ENCODE measurements around the gene GNS.

The GNS gene

DNA sequence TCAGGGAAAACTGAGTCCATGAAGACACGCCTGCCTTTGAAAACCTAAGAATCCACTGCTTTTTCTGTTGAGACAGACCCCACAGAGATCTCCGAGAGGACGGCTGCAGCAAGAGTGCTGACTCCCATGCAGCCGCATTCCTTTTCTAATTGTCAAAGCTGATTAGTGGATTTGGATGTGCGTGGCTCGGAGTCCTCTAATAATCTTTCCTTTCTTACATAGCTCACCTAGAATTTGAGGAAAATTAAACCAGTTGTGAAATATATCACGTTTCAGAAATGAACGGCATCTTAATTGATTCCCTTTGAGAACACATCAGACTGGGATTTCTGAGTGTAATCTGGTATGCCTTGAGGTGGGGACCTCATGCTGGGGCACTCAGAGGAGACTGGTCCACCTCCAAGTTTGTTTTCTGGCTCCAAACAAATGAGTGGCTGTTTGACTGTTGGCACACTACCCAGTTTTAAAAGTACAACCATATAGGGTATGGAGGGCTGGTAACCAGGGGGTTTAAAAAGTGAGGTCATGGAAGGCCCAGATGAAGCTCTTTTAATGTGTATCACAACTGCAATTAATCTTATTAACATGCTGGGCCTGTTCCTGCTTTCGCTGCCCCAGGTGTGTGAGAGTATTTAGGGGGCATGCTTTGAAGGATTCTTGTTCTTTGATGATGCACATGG is 85.6 kb downstream of the GNS start:
- DNase-seq, result no peak
- peaks cover 95% of the 10 kb centered on the region for H3K4me1 Mint-ChIP-seq
- H3K4me3 Mint-ChIP-seq, result peak overlapping the region; percentile 37
- H3K9me3 Mint-ChIP-seq, result no peaks in the 10 kb centered on the region
- peak overlapping the region; percentile 86 for H3K27ac Mint-ChIP-seq
- no peaks in the 10 kb centered on the region for H3K27me3 Mint-ChIP-seq
- H3K36me3 Mint-ChIP-seq (ENCODE audit: low read depth), result peaks cover 2% of the 10 kb centered on the region
- no peak for ATAC-seq

DNA sequence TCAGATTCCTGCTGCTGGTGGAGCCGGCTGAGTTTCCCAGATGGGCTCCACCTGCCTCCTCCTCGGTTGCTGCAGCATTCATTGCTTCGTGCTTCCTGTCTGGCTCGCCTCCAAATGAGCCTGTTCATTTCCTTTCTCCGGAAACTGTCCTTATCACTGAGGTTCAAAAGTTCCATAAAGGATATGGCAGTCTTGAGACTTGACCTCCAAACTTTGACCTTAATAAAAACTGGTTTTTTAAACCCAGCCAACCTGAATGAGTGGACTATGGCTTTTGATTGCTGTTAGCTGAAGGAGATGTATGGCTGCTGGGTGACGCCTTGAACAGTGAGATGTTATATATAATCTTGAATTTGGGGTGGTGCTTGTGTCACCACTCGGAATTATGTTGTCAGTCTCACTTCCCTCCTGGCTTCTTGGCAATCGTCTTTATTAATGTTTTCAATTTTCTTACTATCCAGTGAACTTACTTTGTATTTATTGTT is 86.2 kb downstream of the GNS start:
- no peaks in the 10 kb centered on the region for H3K27me3 Mint-ChIP-seq
- H3K9me3 Mint-ChIP-seq, result no peaks in the 10 kb centered on the region
- peaks cover 2% of the 10 kb centered on the region for H3K36me3 Mint-ChIP-seq (ENCODE audit: low read depth)
- H3K4me3 Mint-ChIP-seq, result peak overlapping the region; percentile 37
- DNase-seq (peak; percentile 47), ATAC-seq (no peak)
- peaks cover 93% of the 10 kb centered on the region for H3K4me1 Mint-ChIP-seq
- H3K27ac Mint-ChIP-seq, result peak overlapping the region; percentile 86

DNA sequence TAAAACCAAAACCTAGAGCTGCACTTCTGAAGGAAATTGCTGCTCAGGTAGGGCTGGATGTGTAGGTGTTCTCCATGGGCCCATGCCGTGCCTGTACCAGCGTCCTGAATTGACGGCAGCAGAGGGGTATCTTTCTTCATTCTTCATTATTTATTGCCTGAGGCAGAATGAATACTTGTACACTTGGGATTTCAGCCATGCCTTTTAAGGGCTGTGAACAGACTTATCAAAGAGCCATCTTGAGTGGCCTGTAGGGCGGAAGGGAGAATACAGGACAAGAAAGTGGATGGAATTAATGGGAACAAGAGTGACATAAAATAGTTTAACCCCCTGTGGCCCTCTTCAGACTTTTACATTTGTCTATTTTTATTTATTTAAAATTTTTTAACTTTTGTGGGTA is 87.5 kb downstream of the GNS start:
- Mint-ChIP-seq H3K4me1 (peaks cover 93% of the 10 kb centered on the region), H3K27me3 (no peaks in the 10 kb centered on the region), H3K4me3 (peak overlapping the region; percentile 17), H3K36me3 (ENCODE audit: low read depth) (peaks cover 2% of the 10 kb centered on the region), H3K9me3 (no peaks in the 10 kb centered on the region), H3K27ac (peak overlapping the region; percentile 97)
- DNase-seq (no peak), ATAC-seq (no peak)

DNA sequence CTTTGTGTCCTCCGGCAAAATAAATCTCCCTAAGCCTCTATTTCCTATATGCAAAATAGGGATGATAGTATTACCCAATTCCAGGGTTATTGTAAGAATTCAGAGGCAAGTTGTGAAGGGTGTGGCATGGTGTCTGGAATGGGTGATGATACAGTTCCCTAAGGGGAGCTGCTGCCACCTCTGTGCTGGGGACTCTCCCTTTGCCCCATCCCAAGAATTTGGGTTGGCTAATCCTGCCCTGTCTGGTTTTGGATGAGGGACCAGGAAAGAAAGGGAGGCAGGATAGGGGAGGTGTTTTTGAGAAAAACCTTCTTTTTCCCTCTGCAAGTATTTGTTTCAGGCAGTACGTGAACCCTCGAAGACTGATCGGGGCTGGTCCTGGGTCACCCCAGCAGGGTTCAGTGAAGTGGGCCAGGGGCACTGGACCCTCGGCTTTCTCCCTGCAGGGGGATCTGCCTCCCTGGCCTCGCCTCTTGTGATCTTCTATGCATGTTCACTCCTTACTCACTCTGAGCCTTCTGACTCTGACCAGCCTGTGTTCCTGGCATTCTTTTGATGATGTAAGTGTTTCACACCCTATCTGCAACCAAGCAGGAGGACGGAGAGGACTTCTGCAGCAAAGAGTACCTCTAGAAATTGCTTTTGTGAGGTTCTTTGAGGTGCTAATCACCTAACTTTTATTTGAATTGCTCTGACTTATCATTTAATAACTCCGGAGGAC is 88.1 kb downstream of the GNS start:
- Mint-ChIP-seq H3K36me3 (ENCODE audit: low read depth) (peaks cover 2% of the 10 kb centered on the region), H3K4me1 (peaks cover 93% of the 10 kb centered on the region), H3K9me3 (no peaks in the 10 kb centered on the region), H3K27me3 (no peaks in the 10 kb centered on the region), H3K4me3 (peak overlapping the region; percentile 85), H3K27ac (peak overlapping the region; percentile 97)
- no peak for DNase-seq
- ATAC-seq, result peak; percentile 72

DNA sequence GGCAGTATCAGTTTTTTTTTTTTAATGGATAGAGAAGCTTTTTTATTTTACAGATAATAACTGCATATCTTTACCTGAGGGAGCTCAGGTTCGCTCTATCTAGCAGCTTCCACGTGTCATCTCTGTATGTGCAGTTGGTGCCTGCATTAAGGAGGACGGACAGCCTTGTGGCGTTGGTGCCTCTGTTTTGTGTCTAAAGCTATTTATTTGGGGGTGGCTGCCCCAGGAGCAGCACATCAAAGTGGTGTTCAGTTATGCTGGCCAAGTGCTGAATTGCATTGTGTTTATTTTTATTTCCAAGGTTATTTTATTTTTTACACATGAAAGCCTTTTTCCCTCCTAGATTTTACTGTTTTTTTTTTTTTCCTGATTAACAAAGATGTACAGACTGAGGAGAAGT is 89.2 kb downstream of the GNS start:
- no peak for ATAC-seq
- Mint-ChIP-seq H3K4me3 (peak overlapping the region; percentile 85), H3K4me1 (peaks cover 93% of the 10 kb centered on the region)

DNA sequence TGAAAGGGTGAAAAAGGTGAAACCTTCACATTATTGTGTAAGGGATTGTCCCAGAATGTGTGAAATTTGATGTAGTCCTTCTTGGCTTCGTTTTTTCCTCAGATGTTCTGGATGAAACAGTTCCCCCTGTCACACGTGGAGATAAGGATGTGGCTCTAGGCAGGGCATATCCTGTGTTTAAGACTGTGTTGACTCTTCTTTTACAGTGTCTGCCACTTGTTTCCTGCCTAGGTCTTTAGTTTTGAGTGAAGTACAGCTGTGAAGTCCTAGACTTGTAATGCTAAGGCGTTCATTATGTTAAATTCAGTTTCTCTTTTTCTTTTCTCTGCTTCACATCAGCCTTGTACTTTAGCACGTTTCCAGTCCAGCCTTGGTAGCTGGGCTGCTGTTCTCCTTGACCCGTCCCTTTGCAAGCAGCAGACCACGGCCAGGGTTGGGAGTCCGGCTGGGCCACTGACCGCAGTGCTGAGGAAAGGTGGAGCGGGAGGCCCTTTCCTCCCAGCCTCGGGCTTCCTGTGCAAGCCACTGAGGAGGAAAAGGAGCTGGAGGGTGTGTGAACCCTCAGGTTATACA is 89.8 kb downstream of the GNS start:
- H3K36me3 Mint-ChIP-seq (ENCODE audit: low read depth), result peaks cover 2% of the 10 kb centered on the region
- no peaks in the 10 kb centered on the region for H3K27me3 Mint-ChIP-seq
- no peaks in the 10 kb centered on the region for H3K9me3 Mint-ChIP-seq
- H3K27ac Mint-ChIP-seq, result peak overlapping the region; percentile 97
- H3K4me3 Mint-ChIP-seq, result peak overlapping the region; percentile 85
- peak; percentile 76 for ATAC-seq
- H3K4me1 Mint-ChIP-seq, result peaks cover 93% of the 10 kb centered on the region
- no peak for DNase-seq

More for the DNA sequence above, 89.2 kb downstream of the GNS start:
- Mint-ChIP-seq H3K36me3 (ENCODE audit: low read depth) (peaks cover 2% of the 10 kb centered on the region), H3K9me3 (no peaks in the 10 kb centered on the region), H3K27me3 (no peaks in the 10 kb centered on the region), H3K27ac (peak overlapping the region; percentile 97)
- no peak for DNase-seq

DNA sequence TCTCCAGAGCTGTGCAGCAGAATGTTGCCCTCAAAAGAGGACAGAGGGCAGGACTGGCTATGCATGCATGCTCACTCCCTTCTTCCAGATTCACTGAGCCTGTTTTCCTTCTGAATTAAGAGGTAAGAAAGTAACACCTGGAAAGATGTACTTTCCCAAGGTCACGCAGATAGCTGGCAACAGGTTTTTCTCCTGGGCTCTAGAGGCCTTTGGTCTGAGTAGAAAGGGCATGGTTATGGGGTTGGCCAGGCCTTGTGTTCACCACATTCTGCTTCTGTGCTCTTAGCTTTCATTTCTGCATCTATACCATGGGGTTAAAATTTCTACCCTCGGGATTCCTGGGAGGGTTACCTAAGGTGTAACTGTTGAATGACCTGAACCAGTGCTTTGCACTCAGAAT is 91.4 kb downstream of the GNS start:
- Mint-ChIP-seq H3K4me3 (peak overlapping the region; percentile 85), H3K4me1 (peaks cover 86% of the 10 kb centered on the region)

DNA sequence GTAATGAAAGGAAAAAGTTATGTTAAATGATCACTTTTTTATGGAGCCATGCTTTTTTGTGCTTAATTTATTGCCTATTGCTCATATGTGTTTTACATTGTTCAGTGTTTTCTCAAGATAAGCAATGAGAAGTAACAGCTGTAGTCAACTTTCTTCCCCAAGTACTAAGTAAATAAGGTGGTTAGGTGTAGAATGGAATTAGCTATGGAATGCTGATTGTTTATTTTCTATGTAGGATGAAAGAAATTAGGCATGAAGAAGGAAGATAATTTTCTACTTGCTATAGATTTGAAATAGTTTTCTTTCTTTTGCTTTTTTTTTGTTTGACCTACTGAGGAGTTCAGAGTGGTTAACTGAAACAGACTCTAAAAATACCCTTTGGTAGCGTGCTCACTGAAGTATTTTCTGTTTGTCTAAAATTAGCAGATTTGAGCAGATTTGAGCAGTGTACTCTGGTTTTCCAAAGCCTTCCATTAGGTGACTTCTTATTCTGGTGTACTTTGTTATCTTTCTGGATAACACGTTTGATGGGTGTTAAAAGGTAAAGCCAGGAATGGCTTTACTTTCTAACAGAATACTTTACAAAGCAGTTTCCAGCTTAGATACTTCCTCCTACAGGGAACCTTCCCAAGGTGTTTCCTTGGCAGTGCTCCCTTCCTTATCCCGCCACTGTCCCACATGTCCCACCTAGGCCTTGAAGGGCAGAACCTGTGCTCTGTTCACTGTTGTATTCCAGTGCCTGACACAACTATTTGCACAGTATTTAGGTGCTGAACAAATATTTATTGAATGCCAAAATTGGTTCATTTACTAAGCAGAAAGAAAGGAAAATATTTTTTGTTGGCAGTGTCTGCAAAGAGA is 92.9 kb downstream of the GNS start:
- Mint-ChIP-seq H3K36me3 (ENCODE audit: low read depth) (no peaks in the 10 kb centered on the region), H3K4me1 (peaks cover 84% of the 10 kb centered on the region), H3K27ac (peak overlapping the region; percentile 97), H3K4me3 (peak overlapping the region; percentile 54), H3K9me3 (no peaks in the 10 kb centered on the region), H3K27me3 (no peaks in the 10 kb centered on the region)
- ATAC-seq, result no peak
- DNase-seq, result no peak

More for the DNA sequence above, 91.4 kb downstream of the GNS start:
- DNase-seq, result no peak
- peaks cover 2% of the 10 kb centered on the region for H3K36me3 Mint-ChIP-seq (ENCODE audit: low read depth)
- no peaks in the 10 kb centered on the region for H3K27me3 Mint-ChIP-seq
- H3K9me3 Mint-ChIP-seq, result no peaks in the 10 kb centered on the region
- H3K27ac Mint-ChIP-seq, result peak overlapping the region; percentile 97
- no peak for ATAC-seq

DNA sequence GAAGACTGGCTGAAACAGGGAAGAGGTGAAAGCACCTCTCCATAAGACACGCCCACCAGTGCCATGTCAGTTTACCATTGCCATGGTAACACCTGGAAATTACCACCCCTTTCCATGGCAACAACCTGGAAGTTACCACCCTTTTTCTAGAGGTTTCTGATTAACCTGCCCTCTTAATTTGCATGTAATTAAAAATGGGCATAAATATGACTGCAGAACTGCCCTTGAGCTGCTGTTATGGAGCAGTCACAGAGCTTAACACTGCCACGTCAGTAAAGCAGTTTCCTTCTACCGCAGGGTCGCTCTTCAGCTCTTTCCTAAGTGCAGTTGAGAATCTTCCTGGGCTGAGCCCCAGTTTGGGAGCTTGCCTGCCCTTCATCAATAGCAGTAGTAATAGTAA is 93.7 kb downstream of the GNS start:
- H3K4me3 Mint-ChIP-seq, result peak overlapping the region; percentile 54
- no peaks in the 10 kb centered on the region for H3K9me3 Mint-ChIP-seq
- H3K27me3 Mint-ChIP-seq, result no peaks in the 10 kb centered on the region
- H3K27ac Mint-ChIP-seq, result peak overlapping the region; percentile 97
- DNase-seq (no peak), ATAC-seq (peak; percentile 47)
- H3K36me3 Mint-ChIP-seq (ENCODE audit: low read depth), result no peaks in the 10 kb centered on the region
- peaks cover 83% of the 10 kb centered on the region for H3K4me1 Mint-ChIP-seq

Data from activated naive CD8-positive, alpha-beta T cell treated with anti-CD3 and anti-CD28 coated beads, Interleukin-2, amount 50 U/mL, for 24 hours (primary cell).